Trophoblast cell (in vitro differentiated cells and primary cell): Measurements from ENCODE around the gene FOXK2.

Experiments used
- DNase-seq, 2 donors: peaks; one replicate each; pipeline ENCODE4 v3.0.0-alpha.2; 2016
- H2AFZ ChIP-seq: 2 replicates; pipeline ENCODE4 v1.6.1; 2013; ENCODE audit warnings: low read length, moderate library complexity, mild to moderate bottlenecking; ENCODE audit not compliant: insufficient read depth, poor library complexity
- H2AK5ac ChIP-seq: 2 replicates; pipeline ENCODE4 v1.6.1; 2013; ENCODE audit warnings: mild to moderate bottlenecking, low read length
- H2BK120ac ChIP-seq: 2 replicates; pipeline ENCODE4 v1.6.1; 2013; ENCODE audit warnings: low read length, mild to moderate bottlenecking, moderate library complexity; ENCODE audit not compliant: insufficient read depth, poor library complexity
- H2BK12ac ChIP-seq: 2 replicates; pipeline ENCODE4 v1.6.1; 2013; ENCODE audit warnings: mild to moderate bottlenecking, low read length, moderate library complexity
- H2BK5ac ChIP-seq: 2 replicates; pipeline ENCODE4 v1.6.1; 2013; ENCODE audit warnings: low read length, low read depth, moderate library complexity, mild to moderate bottlenecking; ENCODE audit not compliant: poor library complexity
- H3K14ac ChIP-seq: 2 replicates; pipeline ENCODE4 v1.6.1; 2013; ENCODE audit warnings: mild to moderate bottlenecking, low read length
- H3K18ac ChIP-seq: 2 replicates; pipeline ENCODE4 v1.6.1; 2013; ENCODE audit warnings: mild to moderate bottlenecking, low read length
- H3K23ac ChIP-seq: 2 replicates; pipeline ENCODE4 v1.6.1; 2013; ENCODE audit warnings: low read length
- H3K27ac ChIP-seq: 2 replicates; pipeline ENCODE4 v1.5.1; 2013; ENCODE audit warnings: low read depth, mild to moderate bottlenecking, inconsistent platforms, low read length, moderate library complexity
- H3K27me3 ChIP-seq: 2 replicates; pipeline ENCODE4 v1.6.1; 2013; ENCODE audit warnings: inconsistent platforms, mild to moderate bottlenecking, low read length, moderate library complexity; ENCODE audit not compliant: insufficient read depth
- H3K36me3 ChIP-seq, 2 experiments: 1 replicate in 1 of 2; 2 replicates in 1 of 2; pipeline ENCODE4 v1.6.1; 2013; ENCODE audit warnings: low read length in 2 of 2, mild to moderate bottlenecking in 2 of 2, moderate library complexity in 1 of 2; ENCODE audit not compliant: insufficient read depth in 2 of 2, control insufficient read depth in 1 of 2
- H3K4ac ChIP-seq: 2 replicates; pipeline ENCODE4 v1.6.1; 2013; ENCODE audit warnings: low read depth, mild to moderate bottlenecking, low read length, moderate library complexity
- H3K4me1 ChIP-seq, 2 experiments: 1 replicate in 1 of 2; 2 replicates in 1 of 2; pipeline ENCODE4 v1.6.1; 2013; ENCODE audit warnings: low read length in 2 of 2, mild to moderate bottlenecking in 2 of 2, moderate library complexity in 1 of 2; ENCODE audit not compliant: insufficient read depth in 2 of 2, control insufficient read depth in 1 of 2
- H3K4me2 ChIP-seq: 2 replicates; pipeline ENCODE4 v1.6.1; 2013; ENCODE audit warnings: inconsistent platforms, mild to moderate bottlenecking, low read length, moderate library complexity
- H3K4me3 ChIP-seq: 2 replicates; pipeline ENCODE4 v1.5.1; 2013; ENCODE audit warnings: mild to moderate bottlenecking, low read depth, low read length, inconsistent platforms
- H3K79me1 ChIP-seq: one replicate; pipeline ENCODE4 v1.6.1; 2013; ENCODE audit warnings: low read length
- H3K79me2 ChIP-seq: 2 replicates; pipeline ENCODE4 v1.6.1; 2013; ENCODE audit warnings: low read length, mild to moderate bottlenecking; ENCODE audit not compliant: control insufficient read depth, insufficient read depth, poor library complexity
- H3K9ac ChIP-seq: 2 replicates; pipeline ENCODE4 v1.6.1; 2013; ENCODE audit warnings: mild to moderate bottlenecking, low read length
- H3K9me3 ChIP-seq: 2 replicates; pipeline ENCODE4 v1.6.1; 2013; ENCODE audit warnings: low read depth, mild to moderate bottlenecking, control low read depth, inconsistent platforms, low read length; ENCODE audit not compliant: insufficient read depth
- H4K12ac ChIP-seq: 2 replicates; pipeline ENCODE4 v1.6.1; 2013; ENCODE audit warnings: low read depth, mild to moderate bottlenecking, low read length, moderate library complexity
- H4K8ac ChIP-seq: 2 replicates; pipeline ENCODE4 v1.6.1; 2013; ENCODE audit warnings: low read depth, mild to moderate bottlenecking, low read length, moderate library complexity
- H4K91ac ChIP-seq: one replicate; pipeline ENCODE4 v1.6.1; 2013; ENCODE audit warnings: low read depth, mild to moderate bottlenecking, low read length, moderate library complexity
- WGBS: extraction: QIAGEN DNeasy Blood & Tissue Kit; methylation state at CpG from one replicate; pipeline ENCODE4 v1.1.7; 2013; ENCODE audit warnings: missing lambda C conversion rate; ENCODE audit not compliant: insufficient read length, insufficient coverage; ENCODE audit errors: extremely low coverage; 5-methylcytosine and 5-hydroxymethylcytosine counted together

FOXK2 gene

DNA sequence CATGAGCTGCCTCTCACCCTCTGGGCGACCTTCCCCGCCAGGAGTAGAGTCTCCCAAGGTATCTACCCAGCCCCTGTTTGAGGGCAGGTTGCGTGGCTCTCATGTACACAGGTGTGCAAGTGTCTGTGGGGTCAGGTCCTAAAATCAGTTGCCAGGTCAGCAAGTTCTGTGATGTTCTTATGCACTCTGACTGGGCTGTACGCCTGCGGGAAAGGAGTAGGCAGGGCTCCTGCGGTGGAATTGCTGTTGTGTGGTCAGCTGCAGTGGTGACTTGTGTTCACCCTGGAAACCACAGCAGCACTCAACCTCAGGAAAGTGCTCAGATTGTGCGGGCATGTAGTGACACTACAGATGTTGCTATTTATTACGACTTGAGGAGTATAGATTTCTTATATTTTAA is 41.6 kb upstream of the FOXK2 start:
- WGBS: no CpG with 5 or more reads among the region's 8 CpGs
- Histone ChIP-seq H3K4ac (no peak overlapping the region), H3K4me1 (no peaks in the 10 kb centered on the region), H2AFZ (no peak overlapping the region), H2AK5ac (no peak overlapping the region), H3K9ac (no peak overlapping the region), H3K9me3 (no peaks in the 10 kb centered on the region), H4K8ac (no peak overlapping the region), H3K4me3 (no peak overlapping the region), H3K4me2 (no peak overlapping the region), H3K27ac (no peak overlapping the region), H3K79me1 (no peaks in the 10 kb centered on the region), H3K36me3 (peaks cover 41 to 55% of the 10 kb centered on the region in 2 experiments), H3K14ac (no peak overlapping the region), H2BK5ac (no peak overlapping the region), H4K91ac (no peak overlapping the region), H3K23ac (no peak overlapping the region), H4K12ac (no peak overlapping the region), H3K18ac (no peak overlapping the region), H3K79me2 (no peaks in the 10 kb centered on the region), H2BK120ac (no peak overlapping the region), H2BK12ac (no peak overlapping the region), H3K27me3 (no peaks in the 10 kb centered on the region)
- no peak for DNase-seq

DNA sequence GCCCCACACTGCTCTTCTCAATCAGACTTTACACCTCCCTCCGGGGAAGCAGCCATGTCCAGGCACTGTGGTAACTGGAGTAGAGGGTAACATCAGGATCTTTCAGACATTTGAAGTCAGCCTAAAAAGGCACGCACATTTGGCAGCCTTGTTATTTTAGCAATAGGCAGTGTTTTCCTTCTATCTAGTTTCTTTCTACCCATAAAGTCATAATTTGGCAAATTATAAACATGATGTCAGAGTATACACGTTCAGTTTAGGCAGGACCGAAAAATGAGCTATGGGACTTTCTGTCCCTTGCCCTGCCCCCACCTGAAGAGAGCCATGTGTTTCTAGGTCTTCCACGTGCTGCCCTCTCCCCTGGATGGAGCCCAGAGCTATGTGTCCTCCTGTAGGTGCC is 39.9 kb upstream of the FOXK2 start:
- no peak overlapping the region for H3K27ac ChIP-seq
- no peaks in the 10 kb centered on the region for H3K9me3 ChIP-seq
- no peak overlapping the region for H2BK5ac ChIP-seq
- H3K9ac ChIP-seq: no peak overlapping the region
- H2BK12ac ChIP-seq: no peak overlapping the region
- no peak overlapping the region for H3K18ac ChIP-seq
- no peaks in the 10 kb centered on the region for H3K4me1 ChIP-seq
- H2AK5ac ChIP-seq: no peak overlapping the region
- no peaks in the 10 kb centered on the region for H3K79me2 ChIP-seq
- H2BK120ac ChIP-seq: no peak overlapping the region
- no CpG with 5 or more reads among the region's 5 CpGs for WGBS
- H2AFZ ChIP-seq: no peak overlapping the region
- H3K36me3 ChIP-seq: peaks cover 49 to 60% of the 10 kb centered on the region in 2 experiments
- H3K4me2 ChIP-seq: no peak overlapping the region
- no peaks in the 10 kb centered on the region for H3K27me3 ChIP-seq
- H4K8ac ChIP-seq: no peak overlapping the region
- DNase-seq: no peak
- no peak overlapping the region for H3K4ac ChIP-seq
- no peaks in the 10 kb centered on the region for H3K79me1 ChIP-seq
- H3K23ac ChIP-seq: no peak overlapping the region
- no peak overlapping the region for H4K12ac ChIP-seq
- no peak overlapping the region for H4K91ac ChIP-seq
- H3K14ac ChIP-seq: no peak overlapping the region
- H3K4me3 ChIP-seq: no peak overlapping the region

DNA sequence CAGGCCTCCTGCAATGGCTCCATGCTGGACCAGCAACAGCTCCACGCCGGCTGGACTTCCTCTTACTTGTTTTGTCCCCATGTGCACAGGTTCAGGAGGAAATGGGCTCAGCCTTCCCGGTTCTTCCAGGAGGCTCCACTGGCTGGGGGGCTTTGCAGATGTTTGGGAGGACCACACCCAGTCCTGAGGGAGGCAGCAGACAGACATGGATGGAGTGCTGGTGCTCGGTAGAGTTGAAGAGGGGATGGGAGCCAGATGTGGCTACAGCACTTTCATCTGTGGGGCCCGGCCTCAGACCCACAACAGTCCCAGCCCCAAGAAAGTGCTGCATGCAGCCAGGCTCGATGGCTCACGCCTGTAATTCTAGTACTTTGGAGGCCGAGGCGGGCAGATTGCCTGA is 39.2 kb upstream of the FOXK2 start:
- H3K18ac ChIP-seq: no peak overlapping the region
- no peak overlapping the region for H3K27ac ChIP-seq
- H3K4me3 ChIP-seq: no peak overlapping the region
- no peak overlapping the region for H4K91ac ChIP-seq
- no peaks in the 10 kb centered on the region for H3K79me1 ChIP-seq
- H3K9ac ChIP-seq: no peak overlapping the region
- H3K4ac ChIP-seq: no peak overlapping the region
- no peak overlapping the region for H2BK120ac ChIP-seq
- peaks cover 50 to 62% of the 10 kb centered on the region in 2 experiments for H3K36me3 ChIP-seq
- no peaks in the 10 kb centered on the region for H3K27me3 ChIP-seq
- no peak overlapping the region for H2AK5ac ChIP-seq
- WGBS: no CpG with 5 or more reads among the region's 9 CpGs
- no peak overlapping the region for H4K8ac ChIP-seq
- H3K79me2 ChIP-seq: no peaks in the 10 kb centered on the region
- no peak overlapping the region for H3K14ac ChIP-seq
- H2BK5ac ChIP-seq: no peak overlapping the region
- H2AFZ ChIP-seq: no peak overlapping the region
- H3K4me1 ChIP-seq: no peaks in the 10 kb centered on the region
- H4K12ac ChIP-seq: no peak overlapping the region
- no peaks in the 10 kb centered on the region for H3K9me3 ChIP-seq
- H2BK12ac ChIP-seq: no peak overlapping the region
- no peak overlapping the region for H3K23ac ChIP-seq
- H3K4me2 ChIP-seq: no peak overlapping the region
- DNase-seq: no peak

DNA sequence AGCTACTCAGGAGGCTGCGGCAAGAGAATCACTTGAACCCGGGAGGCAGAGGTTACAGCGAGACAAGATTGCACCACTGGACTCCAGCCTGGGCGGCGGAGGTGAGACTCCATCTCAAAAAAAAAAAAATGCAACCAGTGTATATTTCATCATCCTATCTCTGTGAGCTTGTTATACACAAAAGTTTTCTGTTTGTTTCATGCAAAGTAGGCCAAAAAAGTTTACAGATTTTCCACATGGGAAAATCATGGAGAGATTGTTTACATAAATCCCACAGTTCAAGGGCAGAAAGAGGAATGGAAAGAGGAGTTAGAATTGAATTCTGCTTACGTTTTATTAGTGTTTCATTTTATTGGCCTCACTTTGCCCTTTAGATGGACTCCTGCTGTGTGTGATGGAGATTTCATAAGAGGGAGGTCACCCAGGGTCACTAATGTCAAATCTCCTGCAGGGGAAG is 36.3 kb upstream of the FOXK2 start:
- Histone ChIP-seq H3K4me1 (no peaks in the 10 kb centered on the region), H2BK12ac (no peak overlapping the region), H3K18ac (no peak overlapping the region), H4K91ac (no peak overlapping the region), H4K12ac (no peak overlapping the region), H3K14ac (no peak overlapping the region), H3K27me3 (no peaks in the 10 kb centered on the region), H3K79me1 (no peaks in the 10 kb centered on the region), H3K9ac (no peak overlapping the region), H3K4me2 (no peak overlapping the region), H2AFZ (no peak overlapping the region), H3K9me3 (no peaks in the 10 kb centered on the region), H2BK5ac (no peak overlapping the region), H3K27ac (no peak overlapping the region), H2BK120ac (no peak overlapping the region), H4K8ac (no peak overlapping the region), H3K79me2 (no peaks in the 10 kb centered on the region), H3K4ac (no peak overlapping the region), H3K4me3 (no peak overlapping the region), H2AK5ac (no peak overlapping the region), H3K23ac (no peak overlapping the region), H3K36me3 (peaks cover 61 to 65% of the 10 kb centered on the region in 2 experiments)
- no CpG with 5 or more reads among the region's 6 CpGs for WGBS
- no peak for DNase-seq
